ENCODE data around the gene CCDC24.

Gene CCDC24

GRCh38 chr1:43981636-43982035 is 9.8 kb upstream of the CCDC24 start:
- no peak for DNase-seq

GRCh38 chr1:43982241-43982640 is 9.2 kb upstream of the CCDC24 start:
- DNase-seq = no peak

- DNase-seq = no peak
Measured at GRCh38 chr1:43982808-43983207, 8.6 kb upstream of the CCDC24 start.

GRCh38 chr1:43983253-43983899 is 8.0 kb upstream of the CCDC24 start:
- DNase-seq = no peak

GRCh38 chr1:43984855-43985254 is 6.5 kb upstream of the CCDC24 start:
- DNase-seq = no peak

GRCh38 chr1:43985984-43986595 is 5.3 kb upstream of the CCDC24 start:
- DNase-seq = no peak

- DNase-seq = no peak
Measured at GRCh38 chr1:43986712-43987111, 4.7 kb upstream of the CCDC24 start.

GRCh38 chr1:43987159-43987902 is 4.1 kb upstream of the CCDC24 start:
- DNase-seq = no peak

GRCh38 chr1:43990271-43991199 is 864 bp upstream of the CCDC24 start:
- DNase-seq = no peak

- no peak for DNase-seq
Measured at GRCh38 chr1:43991200-43991475, 261 bp upstream of the CCDC24 start.

GRCh38 chr1:43992232-43992995 is 1.0 kb downstream of the CCDC24 start:
- DNase-seq = no peak

- no peak for DNase-seq
Measured at GRCh38 chr1:43993206-43993914, 2.0 kb downstream of the CCDC24 start.

GRCh38 chr1:43994071-43994470 is 2.7 kb downstream of the CCDC24 start:
- no peak for DNase-seq

GRCh38 chr1:43994794-43995790 is 3.7 kb downstream of the CCDC24 start:
- DNase-seq = no peak

GRCh38 chr1:43995984-43996732 is 4.8 kb downstream of the CCDC24 start:
- no peak for DNase-seq

- DNase-seq = no peak
Measured at GRCh38 chr1:43996733-43997115, 5.3 kb downstream of the CCDC24 start.

GRCh38 chr1:43997295-43997999 is 6.0 kb downstream of the CCDC24 start:
- no peak for DNase-seq

GRCh38 chr1:43998000-43998378 is 6.6 kb downstream of the CCDC24 start:
- DNase-seq = no peak

- no peak for DNase-seq
Measured at GRCh38 chr1:43999455-43999854, 8.1 kb downstream of the CCDC24 start.
